Progenitor cell of endocrine pancreas (in vitro differentiated cells): ENCODE measurements around the gene KRTAP10-5. TPM values are rescaled to one million over a fixed set of nuclear protein-coding genes. Genes with fewer than 3 reads are reported as not detected.

Experiments used
- DNase-seq: peaks from one replicate; pipeline ENCODE4 v3.0.0; 2021; ENCODE audit warnings: low spot score; ENCODE audit not compliant: unreplicated experiment
- H3K27ac Mint-ChIP-seq: 2 replicates; pipeline ENCODE4 v1.8.0; 2021; ENCODE audit warnings: mild to moderate bottlenecking, moderate library complexity, mixed read lengths
- H3K27me3 Mint-ChIP-seq: 2 replicates; pipeline ENCODE4 v1.8.0; 2021; ENCODE audit warnings: mixed read lengths
- H3K36me3 Mint-ChIP-seq: 2 replicates; pipeline ENCODE4 v1.8.0; 2022; ENCODE audit warnings: mixed read lengths; ENCODE audit not compliant: insufficient read depth
- H3K4me1 Mint-ChIP-seq: 2 replicates; pipeline ENCODE4 v1.8.0; 2021; ENCODE audit warnings: low read depth, mixed read lengths
- H3K4me3 Mint-ChIP-seq: 2 replicates; pipeline ENCODE4 v1.8.0; 2021; ENCODE audit warnings: low read depth, mild to moderate bottlenecking, moderate library complexity, mixed read lengths
- H3K9me3 Mint-ChIP-seq: 2 replicates; pipeline ENCODE4 v1.8.0; 2021; ENCODE audit warnings: low read depth, mixed read lengths
- total RNA-seq: library from RNA; stranded (reverse); gene quantifications from 2 replicates; pipeline ENCODE4 v1.2.1, GENCODE V29; 2021
- TF ChIP-seq, protein P1 (sequence below): fragments of 200-600 bp; sonication (generic); IDR thresholded peaks from one replicate; pipeline ENCODE4 v1.5.0; 2021; ENCODE audit warnings: antibody characterized with exemption, mild to moderate bottlenecking; ENCODE audit not compliant: unreplicated experiment

The KRTAP10-5 gene
- total RNA-seq, 1 donor from 2014 or later = not detected

DNA sequence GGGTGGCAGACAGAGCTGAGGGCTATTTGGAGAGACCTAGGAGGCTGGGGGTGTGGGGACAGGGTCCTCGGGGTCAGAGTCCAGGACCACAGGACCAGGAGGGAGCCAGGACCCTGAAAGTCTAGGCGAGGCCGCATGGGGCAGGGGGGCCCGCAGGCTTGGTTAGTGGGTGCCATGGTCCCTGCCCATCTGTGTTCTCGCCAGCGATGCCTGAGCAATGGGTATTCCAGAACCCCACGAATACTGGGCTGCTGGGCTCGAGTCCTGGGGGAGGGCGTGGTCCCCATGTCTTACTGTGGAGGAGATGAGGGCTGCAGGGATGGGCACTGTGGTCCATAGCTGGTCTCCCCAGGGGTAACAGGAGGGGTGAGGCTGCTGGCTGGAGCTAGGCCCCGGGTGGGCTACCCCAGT, 9.9 kb upstream of the KRTAP10-5 start:
- Mint-ChIP-seq H3K4me3 (no peak overlapping the region), H3K9me3 (peaks cover 12% of the 10 kb centered on the region), H3K27ac (no peak overlapping the region), H3K27me3 (peaks cover 6% of the 10 kb centered on the region), H3K4me1 (peaks cover 7% of the 10 kb centered on the region), H3K36me3 (no peaks in the 10 kb centered on the region)
- TF ChIP-seq, protein P1, sequence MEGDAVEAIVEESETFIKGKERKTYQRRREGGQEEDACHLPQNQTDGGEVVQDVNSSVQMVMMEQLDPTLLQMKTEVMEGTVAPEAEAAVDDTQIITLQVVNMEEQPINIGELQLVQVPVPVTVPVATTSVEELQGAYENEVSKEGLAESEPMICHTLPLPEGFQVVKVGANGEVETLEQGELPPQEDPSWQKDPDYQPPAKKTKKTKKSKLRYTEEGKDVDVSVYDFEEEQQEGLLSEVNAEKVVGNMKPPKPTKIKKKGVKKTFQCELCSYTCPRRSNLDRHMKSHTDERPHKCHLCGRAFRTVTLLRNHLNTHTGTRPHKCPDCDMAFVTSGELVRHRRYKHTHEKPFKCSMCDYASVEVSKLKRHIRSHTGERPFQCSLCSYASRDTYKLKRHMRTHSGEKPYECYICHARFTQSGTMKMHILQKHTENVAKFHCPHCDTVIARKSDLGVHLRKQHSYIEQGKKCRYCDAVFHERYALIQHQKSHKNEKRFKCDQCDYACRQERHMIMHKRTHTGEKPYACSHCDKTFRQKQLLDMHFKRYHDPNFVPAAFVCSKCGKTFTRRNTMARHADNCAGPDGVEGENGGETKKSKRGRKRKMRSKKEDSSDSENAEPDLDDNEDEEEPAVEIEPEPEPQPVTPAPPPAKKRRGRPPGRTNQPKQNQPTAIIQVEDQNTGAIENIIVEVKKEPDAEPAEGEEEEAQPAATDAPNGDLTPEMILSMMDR = no peak
- DNase-seq = no peak

DNA sequence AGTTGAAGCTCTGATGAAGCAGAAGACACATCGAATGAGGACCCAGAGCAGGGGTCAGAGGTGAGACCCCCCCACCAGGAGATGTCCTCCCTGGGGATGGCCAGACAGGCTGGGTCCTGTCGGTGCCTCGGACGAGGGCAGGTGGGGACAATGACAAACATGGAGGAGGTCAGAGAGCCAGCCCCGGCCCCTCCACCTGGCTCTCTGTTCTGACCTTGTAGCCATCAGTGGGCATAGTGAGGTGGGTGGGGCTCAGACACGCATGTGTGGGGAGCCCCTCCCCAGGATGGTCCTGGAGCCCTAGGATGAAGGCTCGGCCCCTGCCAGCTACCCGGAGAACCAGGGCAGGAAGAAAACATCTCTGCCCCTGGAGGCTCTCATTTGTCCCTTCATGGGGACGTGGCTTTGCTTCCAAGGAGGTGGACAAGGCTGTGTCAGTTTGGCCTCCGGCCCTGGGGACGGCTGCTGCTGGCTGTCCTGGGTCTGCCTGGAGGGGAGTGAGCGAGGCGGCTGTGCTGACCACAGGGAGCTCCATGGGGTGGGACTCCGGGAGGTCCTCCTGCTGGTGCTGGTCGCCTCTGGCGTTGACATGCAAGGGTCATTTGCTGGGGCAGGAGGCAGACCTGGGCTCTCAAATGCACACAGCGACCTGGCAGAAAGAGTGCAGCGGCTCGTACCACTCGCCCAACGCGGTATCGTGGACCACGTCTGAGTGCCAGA, 9.3 kb upstream of the KRTAP10-5 start:
- no peak for DNase-seq
- H3K9me3 Mint-ChIP-seq = peaks cover 12% of the 10 kb centered on the region
- peaks cover 8% of the 10 kb centered on the region for H3K27me3 Mint-ChIP-seq
- no peak overlapping the region for H3K27ac Mint-ChIP-seq
- H3K4me1 Mint-ChIP-seq = peaks cover 7% of the 10 kb centered on the region
- no peaks in the 10 kb centered on the region for H3K36me3 Mint-ChIP-seq
- H3K4me3 Mint-ChIP-seq = no peak overlapping the region
- TF ChIP-seq, protein P1 = no peak

DNA sequence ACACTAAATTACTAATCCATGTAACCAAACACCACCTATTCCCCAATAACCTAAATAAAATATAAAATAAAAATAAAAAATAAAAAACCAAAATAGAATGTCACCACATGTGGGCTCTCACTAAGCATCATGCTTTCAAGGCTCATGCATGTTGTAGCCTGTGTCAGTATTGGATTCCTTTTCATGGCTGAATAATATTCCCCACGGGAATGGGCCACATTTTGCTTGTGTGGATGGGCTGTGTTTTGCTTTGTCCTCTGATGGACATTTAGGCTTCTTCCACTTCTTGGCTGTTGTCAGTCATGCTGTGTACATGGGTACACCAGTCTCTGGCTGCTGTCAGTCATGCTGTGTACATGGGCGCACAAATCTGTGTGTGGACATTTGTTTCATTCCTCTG, 8.7 kb upstream of the KRTAP10-5 start:
- no peaks in the 10 kb centered on the region for H3K36me3 Mint-ChIP-seq
- no peak overlapping the region for H3K4me3 Mint-ChIP-seq
- no peak overlapping the region for H3K27ac Mint-ChIP-seq
- peaks cover 8% of the 10 kb centered on the region for H3K27me3 Mint-ChIP-seq
- H3K9me3 Mint-ChIP-seq = peaks cover 12% of the 10 kb centered on the region
- DNase-seq = no peak
- TF ChIP-seq, protein P1 = no peak
- peaks cover 7% of the 10 kb centered on the region for H3K4me1 Mint-ChIP-seq

DNA sequence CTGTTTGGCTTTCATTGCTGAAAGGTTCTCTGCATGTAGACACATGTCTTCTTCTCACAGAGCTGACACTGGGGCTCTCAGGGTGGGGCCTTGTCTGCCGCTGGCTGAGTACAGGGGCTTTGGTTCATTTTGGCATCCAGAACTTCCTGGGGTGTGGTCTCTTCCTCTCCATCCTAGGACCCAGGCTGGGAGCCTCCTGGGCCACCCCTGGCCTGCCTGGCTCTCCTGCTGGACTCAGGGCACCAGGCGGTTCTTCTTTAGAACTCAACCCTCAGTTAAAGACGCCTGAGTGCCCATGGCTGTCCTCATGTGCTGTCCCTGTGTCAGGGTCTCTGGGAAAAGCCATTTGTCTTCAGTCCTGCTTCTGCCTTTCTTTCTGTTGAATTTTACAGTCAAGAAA, 5.5 kb upstream of the KRTAP10-5 start:
- Mint-ChIP-seq H3K9me3 (peaks cover 19% of the 10 kb centered on the region), H3K4me3 (no peak overlapping the region), H3K27ac (no peak overlapping the region), H3K4me1 (no peaks in the 10 kb centered on the region), H3K27me3 (peaks cover 15% of the 10 kb centered on the region), H3K36me3 (peaks cover 2% of the 10 kb centered on the region)
- no peak for DNase-seq
- TF ChIP-seq, protein P1 = no peak

DNA sequence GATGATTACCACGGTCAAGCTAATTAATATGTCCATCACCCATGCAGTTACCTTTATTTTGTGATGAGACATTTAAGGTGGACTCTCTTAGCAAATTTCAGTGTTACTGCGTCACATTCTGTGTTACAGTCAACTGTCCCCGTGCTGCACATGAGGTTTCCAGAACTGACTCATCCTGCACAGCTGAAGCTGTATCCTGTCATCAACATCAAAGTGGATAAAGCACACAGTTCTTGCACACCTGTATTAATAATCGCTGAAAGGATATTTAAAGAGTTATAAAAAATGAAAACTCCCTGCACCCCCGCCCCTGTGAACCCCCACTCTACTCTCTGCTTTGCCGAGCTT, 3.4 kb upstream of the KRTAP10-5 start:
- no peaks in the 10 kb centered on the region for H3K4me1 Mint-ChIP-seq
- no peak overlapping the region for H3K4me3 Mint-ChIP-seq
- peaks cover 15% of the 10 kb centered on the region for H3K27me3 Mint-ChIP-seq
- peaks cover 19% of the 10 kb centered on the region for H3K9me3 Mint-ChIP-seq
- no peak for DNase-seq
- H3K27ac Mint-ChIP-seq = no peak overlapping the region
- TF ChIP-seq, protein P1 = no peak
- H3K36me3 Mint-ChIP-seq = peaks cover 2% of the 10 kb centered on the region
